ENCODE measurements around the gene EFHD2. TPM values are rescaled to one million over a fixed set of nuclear protein-coding genes. Genes with fewer than 3 reads are reported as not detected.

EFHD2 gene, protein sequence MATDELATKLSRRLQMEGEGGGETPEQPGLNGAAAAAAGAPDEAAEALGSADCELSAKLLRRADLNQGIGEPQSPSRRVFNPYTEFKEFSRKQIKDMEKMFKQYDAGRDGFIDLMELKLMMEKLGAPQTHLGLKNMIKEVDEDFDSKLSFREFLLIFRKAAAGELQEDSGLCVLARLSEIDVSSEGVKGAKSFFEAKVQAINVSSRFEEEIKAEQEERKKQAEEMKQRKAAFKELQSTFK
- total RNA-seq (93.6 TPM), polyA plus RNA-seq (10 to 100 TPM; 45.3 to 77.4 (median 61.3) TPM)

DNA sequence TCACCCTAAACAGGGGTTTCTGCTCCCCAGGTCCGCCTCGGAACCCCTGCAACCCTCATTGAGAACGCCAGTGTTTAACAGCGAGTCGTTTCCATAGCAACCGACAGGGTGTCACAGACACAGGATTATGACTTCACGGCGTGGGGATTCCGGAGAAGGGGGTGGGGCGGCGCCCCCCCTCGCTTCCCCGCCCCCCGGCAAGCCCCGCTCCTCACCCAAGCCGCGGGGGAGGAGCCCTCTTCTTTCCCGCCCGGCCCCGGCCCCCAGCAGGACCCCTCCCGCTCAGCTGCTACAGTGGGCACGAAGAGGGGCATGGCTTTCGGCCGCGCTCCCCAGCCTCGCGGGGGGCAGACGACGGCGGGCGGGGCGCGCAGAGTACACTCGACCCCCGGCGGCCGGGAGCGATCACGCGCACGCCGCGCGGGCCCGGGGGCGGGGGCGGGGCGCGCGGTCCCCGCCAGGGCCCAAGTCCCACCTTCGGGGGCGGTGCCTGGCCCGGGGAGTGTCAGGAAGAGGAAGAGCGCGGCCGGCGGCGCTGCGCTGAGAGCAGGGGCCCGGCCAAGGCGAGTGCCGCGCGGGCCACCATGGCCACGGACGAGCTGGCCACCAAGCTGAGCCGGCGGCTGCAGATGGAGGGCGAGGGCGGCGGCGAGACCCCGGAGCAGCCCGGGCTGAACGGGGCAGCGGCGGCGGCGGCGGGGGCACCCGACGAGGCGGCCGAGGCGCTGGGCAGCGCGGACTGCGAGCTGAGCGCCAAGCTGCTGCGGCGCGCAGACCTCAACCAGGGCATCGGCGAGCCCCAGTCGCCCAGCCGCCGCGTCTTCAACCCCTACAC is at the start of gene EFHD2:
TSS of gene EFHD2 (plus strand) at position 501 of the 835 bp plus-strand sequence. CDS start at position 585, 84 bp downstream.
- Histone ChIP-seq H3K27me3 (ENCODE audit: control insufficient read depth, insufficient read depth, low read length) (no peaks in the 10 kb centered on the region), H3K36me3 (ENCODE audit: control insufficient read depth, insufficient read depth, low read length) (peaks cover 10% of the 10 kb centered on the region), H3K4me3 (ENCODE audit: low read depth, low read length) (peak within 1 kb of the TSS; percentile 86), H3K9me3 (ENCODE audit: control insufficient read depth in 2 of 2, low read length in 2 of 2) (no peaks in the 10 kb centered on the region), H3K4me1 (ENCODE audit: control insufficient read depth, insufficient read depth, low read length, poor library complexity, severe bottlenecking) (peaks cover 42% of the 10 kb centered on the region), H3K27ac (ENCODE audit: insufficient read depth, low read length, poor library complexity, severe bottlenecking) (peak within 1 kb of the TSS; percentile 77)
- Mint-ChIP-seq H3K4me3 (peak within 1 kb of the TSS; percentile 92 to 96 (median 94)), H3K9me3 (no peaks in the 10 kb centered on the region), H3K36me3 (peaks cover 5% of the 10 kb centered on the region), H3K27ac (peak within 1 kb of the TSS; percentile 74 to 97 (median 95)), H3K4me1 (peaks cover 0 to 46% (median 21%) of the 10 kb centered on the region in 4 donors), H3K27me3 (peaks cover 23% of the 10 kb centered on the region)
- ATAC-seq (ENCODE audit: low read depth in 2 of 2) (peak; percentile 87 to 88), DNase-seq (peak; percentile 82 to 88 (median 84))

DNA sequence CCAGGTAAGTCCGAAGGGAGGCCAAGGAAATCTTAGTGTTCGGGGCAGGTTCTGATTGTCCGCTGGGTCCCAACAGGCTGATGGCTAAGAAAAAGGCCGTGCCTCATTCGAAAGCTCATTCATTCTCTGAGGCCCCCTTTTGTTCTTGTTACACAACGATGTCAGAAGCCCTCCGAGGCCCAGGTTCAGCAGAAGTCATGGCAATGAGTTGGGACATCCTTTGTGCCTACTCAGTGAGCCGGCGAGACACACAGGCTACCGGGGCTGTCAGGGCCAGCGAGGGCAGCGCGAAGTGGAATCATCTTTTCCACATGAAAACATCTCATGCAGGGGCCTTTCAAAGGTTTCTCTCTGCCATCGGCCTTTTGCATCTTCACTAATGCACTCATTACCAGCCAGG is 49.0 kb upstream of the EFHD2 start:
- Mint-ChIP-seq H3K36me3 (no peaks in the 10 kb centered on the region), H3K27ac (no peak overlapping the region), H3K4me1 (peaks cover 0 to 5% (median 0%) of the 10 kb centered on the region in 4 donors), H3K4me3 (peak overlapping the region in 1 of 4 donors; percentile 12), H3K27me3 (peaks cover 4% of the 10 kb centered on the region), H3K9me3 (no peaks in the 10 kb centered on the region)
- Histone ChIP-seq H3K4me3 (ENCODE audit: low read depth, low read length) (no peak overlapping the region), H3K4me1 (ENCODE audit: control insufficient read depth, insufficient read depth, low read length, poor library complexity, severe bottlenecking) (no peaks in the 10 kb centered on the region), H3K27me3 (ENCODE audit: control insufficient read depth, insufficient read depth, low read length) (no peaks in the 10 kb centered on the region), H3K36me3 (ENCODE audit: control insufficient read depth, insufficient read depth, low read length) (no peaks in the 10 kb centered on the region), H3K9me3 (ENCODE audit: control insufficient read depth in 2 of 2, low read length in 2 of 2) (no peaks in the 10 kb centered on the region), H3K27ac (ENCODE audit: insufficient read depth, low read length, poor library complexity, severe bottlenecking) (no peak overlapping the region)
- DNase-seq (no peak), ATAC-seq (ENCODE audit: low read depth in 2 of 2) (no peak)

DNA sequence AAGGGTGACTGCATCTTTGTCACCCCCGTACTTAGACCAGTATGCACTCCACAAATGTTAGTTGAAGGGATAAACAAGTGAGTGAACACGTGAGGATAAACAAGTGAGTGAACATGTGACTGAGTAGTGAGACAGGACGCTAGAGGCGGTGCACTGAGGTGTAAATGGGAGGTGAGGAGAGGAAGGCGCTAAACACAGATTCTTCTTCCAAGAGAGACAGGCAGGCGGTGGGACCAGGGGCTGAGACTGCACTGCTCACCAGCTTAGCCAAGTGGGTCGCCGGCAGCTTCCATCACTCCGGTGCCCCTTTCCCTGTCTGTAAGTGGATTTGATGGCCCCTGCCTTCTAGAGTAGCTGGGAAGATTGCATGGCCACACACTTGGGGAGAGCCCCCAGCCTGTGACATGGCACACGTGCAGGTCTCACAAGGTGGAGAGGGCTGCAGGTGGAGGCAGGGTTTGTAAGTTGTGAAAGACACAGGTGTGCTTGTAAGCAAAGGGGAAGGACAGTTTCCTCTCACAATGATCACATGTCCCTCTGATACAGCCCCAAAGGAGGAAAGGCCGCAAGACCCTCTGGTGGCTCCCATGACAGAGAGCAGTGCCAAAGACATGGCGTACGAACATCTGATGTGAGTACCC is 47.5 kb upstream of the EFHD2 start:
- DNase-seq (no peak), ATAC-seq (ENCODE audit: low read depth in 2 of 2) (no peak)
- Mint-ChIP-seq H3K36me3 (no peaks in the 10 kb centered on the region), H3K27me3 (no peaks in the 10 kb centered on the region), H3K27ac (no peak overlapping the region), H3K4me1 (no peaks in the 10 kb centered on the region), H3K9me3 (no peaks in the 10 kb centered on the region), H3K4me3 (no peak overlapping the region)
- H3K36me3 ChIP-seq (ENCODE audit: control insufficient read depth, insufficient read depth, low read length): no peaks in the 10 kb centered on the region
- no peaks in the 10 kb centered on the region for H3K4me1 ChIP-seq (ENCODE audit: control insufficient read depth, insufficient read depth, low read length, poor library complexity, severe bottlenecking)
- H3K9me3 ChIP-seq (ENCODE audit: control insufficient read depth in 2 of 2, low read length in 2 of 2): no peaks in the 10 kb centered on the region
- H3K4me3 ChIP-seq (ENCODE audit: low read depth, low read length): no peak overlapping the region
- H3K27ac ChIP-seq (ENCODE audit: insufficient read depth, low read length, poor library complexity, severe bottlenecking): no peak overlapping the region
- H3K27me3 ChIP-seq (ENCODE audit: control insufficient read depth, insufficient read depth, low read length): no peaks in the 10 kb centered on the region

DNA sequence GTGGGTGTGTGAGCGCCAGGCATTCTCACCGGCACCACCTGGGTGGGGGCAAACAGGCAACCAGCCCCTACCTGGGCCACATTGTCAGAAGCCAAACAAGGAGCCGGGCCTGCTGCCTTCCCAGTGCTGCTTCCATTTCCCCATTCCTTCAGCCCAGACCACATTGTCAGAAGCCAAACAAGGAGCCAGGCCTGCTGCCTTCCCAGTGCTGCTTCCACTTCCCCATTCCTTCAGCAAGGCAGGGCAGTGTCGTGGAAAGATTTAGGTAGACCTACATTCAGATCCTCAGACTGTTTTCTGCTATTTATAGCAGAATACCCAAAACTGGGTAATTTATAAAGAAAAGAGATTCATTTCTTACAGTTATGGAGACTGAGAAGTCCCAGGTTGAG is 47.0 kb upstream of the EFHD2 start:
- no peaks in the 10 kb centered on the region for H3K9me3 Mint-ChIP-seq
- no peaks in the 10 kb centered on the region for H3K27me3 Mint-ChIP-seq
- H3K27ac ChIP-seq (ENCODE audit: insufficient read depth, low read length, poor library complexity, severe bottlenecking): no peak overlapping the region
- H3K4me1 ChIP-seq (ENCODE audit: control insufficient read depth, insufficient read depth, low read length, poor library complexity, severe bottlenecking): no peaks in the 10 kb centered on the region
- H3K36me3 ChIP-seq (ENCODE audit: control insufficient read depth, insufficient read depth, low read length): no peaks in the 10 kb centered on the region
- H3K4me3 Mint-ChIP-seq: no peak overlapping the region
- no peaks in the 10 kb centered on the region for H3K36me3 Mint-ChIP-seq
- no peaks in the 10 kb centered on the region for H3K4me1 Mint-ChIP-seq
- no peaks in the 10 kb centered on the region for H3K27me3 ChIP-seq (ENCODE audit: control insufficient read depth, insufficient read depth, low read length)
- ATAC-seq (ENCODE audit: low read depth in 2 of 2): no peak
- DNase-seq: no peak
- no peaks in the 10 kb centered on the region for H3K9me3 ChIP-seq (ENCODE audit: control insufficient read depth in 2 of 2, low read length in 2 of 2)
- H3K4me3 ChIP-seq (ENCODE audit: low read depth, low read length): no peak overlapping the region
- H3K27ac Mint-ChIP-seq: peak overlapping the region in 1 of 3 donors; percentile 3

DNA sequence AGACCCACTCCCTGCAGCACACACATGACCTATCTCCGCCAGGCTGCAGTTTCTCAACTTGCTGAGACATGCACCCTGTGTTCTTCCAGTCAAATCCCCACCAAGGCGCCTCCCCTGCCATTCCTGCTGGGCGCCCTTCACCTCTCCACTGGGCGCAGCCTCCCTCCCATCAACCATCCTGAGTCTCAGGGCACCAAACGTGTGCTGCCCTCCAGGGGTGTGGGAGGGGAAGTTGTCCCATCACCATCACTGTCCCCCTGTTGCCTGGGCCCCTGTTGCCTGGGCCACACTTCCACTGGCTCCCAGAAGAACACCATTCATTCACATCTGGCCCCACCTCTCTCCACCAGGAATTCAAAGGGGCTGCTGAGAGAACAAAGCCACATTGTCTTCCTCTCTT is 44.9 kb upstream of the EFHD2 start:
- Histone ChIP-seq H3K9me3 (ENCODE audit: control insufficient read depth in 2 of 2, low read length in 2 of 2) (no peaks in the 10 kb centered on the region), H3K27ac (ENCODE audit: insufficient read depth, low read length, poor library complexity, severe bottlenecking) (no peak overlapping the region), H3K4me1 (ENCODE audit: control insufficient read depth, insufficient read depth, low read length, poor library complexity, severe bottlenecking) (no peaks in the 10 kb centered on the region), H3K36me3 (ENCODE audit: control insufficient read depth, insufficient read depth, low read length) (no peaks in the 10 kb centered on the region), H3K4me3 (ENCODE audit: low read depth, low read length) (no peak overlapping the region), H3K27me3 (ENCODE audit: control insufficient read depth, insufficient read depth, low read length) (no peaks in the 10 kb centered on the region)
- Mint-ChIP-seq H3K4me3 (no peak overlapping the region), H3K36me3 (no peaks in the 10 kb centered on the region), H3K27ac (no peak overlapping the region), H3K27me3 (peaks cover 9% of the 10 kb centered on the region), H3K9me3 (no peaks in the 10 kb centered on the region), H3K4me1 (no peaks in the 10 kb centered on the region)
- DNase-seq: peak in 1 of 3 donors; percentile 25
- ATAC-seq (ENCODE audit: low read depth in 2 of 2): peak in 1 of 2 donors; percentile 39

DNA sequence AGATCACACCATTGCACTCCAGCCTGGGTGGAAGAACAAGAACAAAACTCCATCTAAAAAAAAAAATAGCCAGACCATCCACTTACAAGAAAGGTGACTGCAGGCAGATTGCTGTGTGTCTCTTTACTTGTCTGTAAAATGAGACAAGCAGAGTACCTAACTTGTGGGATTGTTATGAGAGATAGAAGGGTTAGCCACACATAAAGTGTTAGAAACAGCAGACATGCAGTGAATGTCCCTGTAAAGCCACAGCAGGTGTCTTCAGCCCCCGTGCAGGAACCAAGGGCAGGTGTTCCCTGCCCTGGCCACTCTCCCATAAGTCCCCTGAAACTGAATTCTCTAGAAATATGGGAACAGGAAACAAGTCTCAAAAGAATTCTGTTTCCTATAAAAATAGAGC is 40.8 kb upstream of the EFHD2 start:
- no peak overlapping the region for H3K27ac ChIP-seq (ENCODE audit: insufficient read depth, low read length, poor library complexity, severe bottlenecking)
- peaks cover 9% of the 10 kb centered on the region for H3K27me3 Mint-ChIP-seq
- H3K27ac Mint-ChIP-seq: no peak overlapping the region
- H3K4me1 ChIP-seq (ENCODE audit: control insufficient read depth, insufficient read depth, low read length, poor library complexity, severe bottlenecking): no peaks in the 10 kb centered on the region
- ATAC-seq (ENCODE audit: low read depth in 2 of 2): no peak
- H3K36me3 ChIP-seq (ENCODE audit: control insufficient read depth, insufficient read depth, low read length): no peaks in the 10 kb centered on the region
- no peaks in the 10 kb centered on the region for H3K36me3 Mint-ChIP-seq
- no peak for DNase-seq
- no peak overlapping the region for H3K4me3 Mint-ChIP-seq
- no peaks in the 10 kb centered on the region for H3K27me3 ChIP-seq (ENCODE audit: control insufficient read depth, insufficient read depth, low read length)
- H3K4me1 Mint-ChIP-seq: no peaks in the 10 kb centered on the region
- H3K9me3 Mint-ChIP-seq: no peaks in the 10 kb centered on the region
- no peaks in the 10 kb centered on the region for H3K9me3 ChIP-seq (ENCODE audit: control insufficient read depth in 2 of 2, low read length in 2 of 2)
- no peak overlapping the region for H3K4me3 ChIP-seq (ENCODE audit: low read depth, low read length)

DNA sequence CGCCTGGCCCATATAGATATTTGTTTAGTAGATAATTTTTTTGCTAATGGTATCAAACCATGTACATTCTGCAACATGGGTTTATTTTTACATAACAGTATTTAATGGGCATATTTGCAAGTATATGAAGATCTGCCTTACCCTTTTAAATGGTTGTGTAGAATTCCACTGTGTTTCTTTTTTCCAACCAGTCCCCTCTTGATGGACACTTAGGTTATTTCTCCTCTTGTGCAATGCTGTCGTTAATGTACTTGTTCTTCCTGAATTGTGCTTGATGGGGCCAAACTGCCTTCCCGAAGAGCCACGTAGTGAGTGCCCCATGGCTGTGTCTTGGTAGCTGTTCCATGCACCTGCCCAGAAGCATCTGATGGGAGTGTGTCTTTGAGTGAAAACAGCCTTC is 39.4 kb upstream of the EFHD2 start:
- DNase-seq (no peak), ATAC-seq (ENCODE audit: low read depth in 2 of 2) (no peak)
- Mint-ChIP-seq H3K4me1 (no peaks in the 10 kb centered on the region), H3K27ac (no peak overlapping the region), H3K36me3 (no peaks in the 10 kb centered on the region), H3K27me3 (peaks cover 15% of the 10 kb centered on the region), H3K4me3 (no peak overlapping the region), H3K9me3 (no peaks in the 10 kb centered on the region)
- Histone ChIP-seq H3K27me3 (ENCODE audit: control insufficient read depth, insufficient read depth, low read length) (no peaks in the 10 kb centered on the region), H3K4me3 (ENCODE audit: low read depth, low read length) (no peak overlapping the region), H3K4me1 (ENCODE audit: control insufficient read depth, insufficient read depth, low read length, poor library complexity, severe bottlenecking) (no peaks in the 10 kb centered on the region), H3K36me3 (ENCODE audit: control insufficient read depth, insufficient read depth, low read length) (no peaks in the 10 kb centered on the region), H3K9me3 (ENCODE audit: control insufficient read depth in 2 of 2, low read length in 2 of 2) (no peaks in the 10 kb centered on the region), H3K27ac (ENCODE audit: insufficient read depth, low read length, poor library complexity, severe bottlenecking) (no peak overlapping the region)

Data from CD4-positive, CD25-positive, alpha-beta regulatory T cell (primary cell).